DND-41 (cell line): Measurements from ENCODE around the gene FBXO8.
A peak's percentile ranks its signal among the peaks of the same experiment; 100 is the strongest.

ENCODE experiments used
- ATAC-seq: fragments of 200-7000 bp; cut with Tn5 transposase; 3 replicates; pipeline ENCODE4 v1.9.1; 2021; ENCODE audit warnings: low read depth; ENCODE audit not compliant: insufficient read depth
- DNase-seq: peaks from one replicate; pipeline ENCODE4 v3.0.0-alpha.2; 2020
- H2AFZ ChIP-seq: 2 replicates; pipeline ENCODE4 v1.6.0; 2012; ENCODE audit warnings: low read depth, low read length
- H3K27ac ChIP-seq: 2 replicates; pipeline ENCODE4 v1.5.1; 2012; ENCODE audit warnings: low read length, inconsistent platforms
- H3K27me3 ChIP-seq: fragments of 200-600 bp; sonication (generic); 2 replicates; pipeline ENCODE4 v1.6.0; 2012; ENCODE audit warnings: low read length, mild to moderate bottlenecking, inconsistent platforms; ENCODE audit not compliant: insufficient read depth, poor library complexity
- H3K36me3 ChIP-seq: 2 replicates; pipeline ENCODE4 v1.5.1; 2012; ENCODE audit warnings: low read length, inconsistent platforms; ENCODE audit not compliant: insufficient read depth
- H3K4me1 ChIP-seq: 2 replicates; pipeline ENCODE4 v1.5.1; 2012; ENCODE audit warnings: mild to moderate bottlenecking, low read length; ENCODE audit not compliant: insufficient read depth
- H3K4me2 ChIP-seq: 2 replicates; pipeline ENCODE4 v1.6.0; 2012; ENCODE audit warnings: mild to moderate bottlenecking, moderate library complexity, low read length, inconsistent platforms; ENCODE audit not compliant: insufficient read depth
- H3K4me3 ChIP-seq, 2 experiments: fragments of 200-600 bp in 1 of 2; shearing (Covaris generic) in 1 of 2; 2 replicates each; pipeline ENCODE4 v1.5.1; 2012 to 2016; ENCODE audit warnings: inconsistent platforms in 2 of 2, low read length in 2 of 2, mild to moderate bottlenecking in 2 of 2, low read depth in 1 of 2, moderate library complexity in 1 of 2
- H3K79me2 ChIP-seq: 2 replicates; pipeline ENCODE4 v1.6.0; 2012; ENCODE audit warnings: low read length, inconsistent platforms; ENCODE audit not compliant: insufficient read depth
- H3K9ac ChIP-seq: 2 replicates; pipeline ENCODE4 v1.6.0; 2012; ENCODE audit warnings: low read depth, mild to moderate bottlenecking, inconsistent platforms, low read length, moderate library complexity
- H3K9me3 ChIP-seq: 2 replicates; pipeline ENCODE4 v1.5.1; 2012; ENCODE audit warnings: low read length, moderate library complexity, mild to moderate bottlenecking, inconsistent platforms; ENCODE audit not compliant: insufficient read depth, severe bottlenecking
- H4K20me1 ChIP-seq: 2 replicates; pipeline ENCODE4 v1.6.0; 2012; ENCODE audit warnings: low read length; ENCODE audit not compliant: insufficient read depth
- EZH2 ChIP-seq: IDR thresholded peaks from 3 replicates; pipeline ENCODE4 v1.6.1; 2012; ENCODE audit warnings: borderline replicate concordance, low read depth, mild to moderate bottlenecking, moderate library complexity, low read length, inconsistent platforms; ENCODE audit not compliant: severe bottlenecking
- TF ChIP-seq, protein P1 (sequence below): IDR thresholded peaks from 2 replicates; pipeline ENCODE4 v1.5.1; 2012; ENCODE audit warnings: borderline replicate concordance, low read length, moderate library complexity, mild to moderate bottlenecking; ENCODE audit not compliant: poor library complexity, severe bottlenecking; ENCODE audit errors: extremely low read depth

FBXO8 gene

DNA sequence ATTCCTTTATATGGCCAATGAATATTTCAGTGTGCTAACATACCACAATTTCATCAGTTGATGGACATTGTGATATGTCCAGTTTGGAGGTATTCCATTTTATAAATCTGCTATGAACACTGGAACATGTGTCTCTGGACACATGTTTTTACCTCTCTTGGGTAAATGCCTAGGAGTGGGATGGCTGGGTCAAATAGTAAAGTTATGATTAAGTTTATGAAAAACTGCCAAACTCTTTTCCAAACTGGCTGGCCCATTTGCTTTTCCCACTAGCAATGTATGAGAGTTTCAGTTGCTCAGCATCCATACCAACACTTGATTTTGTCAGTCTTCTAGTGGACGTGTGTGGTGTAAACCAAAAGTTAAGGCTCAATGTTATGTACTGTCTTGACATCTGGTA is 40.8 kb upstream of the FBXO8 start:
- no peak for DNase-seq
- H3K4me2 ChIP-seq, result no peak overlapping the region
- H3K9me3 ChIP-seq, result no peaks in the 10 kb centered on the region
- H4K20me1 ChIP-seq, result no peaks in the 10 kb centered on the region
- H3K4me1 ChIP-seq, result no peaks in the 10 kb centered on the region
- H2AFZ ChIP-seq, result no peak overlapping the region
- H3K27ac ChIP-seq, result no peak overlapping the region
- H3K27me3 ChIP-seq, result no peaks in the 10 kb centered on the region
- TF ChIP-seq, protein P1, sequence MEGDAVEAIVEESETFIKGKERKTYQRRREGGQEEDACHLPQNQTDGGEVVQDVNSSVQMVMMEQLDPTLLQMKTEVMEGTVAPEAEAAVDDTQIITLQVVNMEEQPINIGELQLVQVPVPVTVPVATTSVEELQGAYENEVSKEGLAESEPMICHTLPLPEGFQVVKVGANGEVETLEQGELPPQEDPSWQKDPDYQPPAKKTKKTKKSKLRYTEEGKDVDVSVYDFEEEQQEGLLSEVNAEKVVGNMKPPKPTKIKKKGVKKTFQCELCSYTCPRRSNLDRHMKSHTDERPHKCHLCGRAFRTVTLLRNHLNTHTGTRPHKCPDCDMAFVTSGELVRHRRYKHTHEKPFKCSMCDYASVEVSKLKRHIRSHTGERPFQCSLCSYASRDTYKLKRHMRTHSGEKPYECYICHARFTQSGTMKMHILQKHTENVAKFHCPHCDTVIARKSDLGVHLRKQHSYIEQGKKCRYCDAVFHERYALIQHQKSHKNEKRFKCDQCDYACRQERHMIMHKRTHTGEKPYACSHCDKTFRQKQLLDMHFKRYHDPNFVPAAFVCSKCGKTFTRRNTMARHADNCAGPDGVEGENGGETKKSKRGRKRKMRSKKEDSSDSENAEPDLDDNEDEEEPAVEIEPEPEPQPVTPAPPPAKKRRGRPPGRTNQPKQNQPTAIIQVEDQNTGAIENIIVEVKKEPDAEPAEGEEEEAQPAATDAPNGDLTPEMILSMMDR, result no peak
- no peak for TF ChIP-seq EZH2
- no peak for ATAC-seq
- no peaks in the 10 kb centered on the region for H3K79me2 ChIP-seq
- no peak overlapping the region for H3K9ac ChIP-seq
- H3K4me3 ChIP-seq, result no peak overlapping the region
- peaks cover 5% of the 10 kb centered on the region; the same call in 1 of the 2 replicates for H3K36me3 ChIP-seq

DNA sequence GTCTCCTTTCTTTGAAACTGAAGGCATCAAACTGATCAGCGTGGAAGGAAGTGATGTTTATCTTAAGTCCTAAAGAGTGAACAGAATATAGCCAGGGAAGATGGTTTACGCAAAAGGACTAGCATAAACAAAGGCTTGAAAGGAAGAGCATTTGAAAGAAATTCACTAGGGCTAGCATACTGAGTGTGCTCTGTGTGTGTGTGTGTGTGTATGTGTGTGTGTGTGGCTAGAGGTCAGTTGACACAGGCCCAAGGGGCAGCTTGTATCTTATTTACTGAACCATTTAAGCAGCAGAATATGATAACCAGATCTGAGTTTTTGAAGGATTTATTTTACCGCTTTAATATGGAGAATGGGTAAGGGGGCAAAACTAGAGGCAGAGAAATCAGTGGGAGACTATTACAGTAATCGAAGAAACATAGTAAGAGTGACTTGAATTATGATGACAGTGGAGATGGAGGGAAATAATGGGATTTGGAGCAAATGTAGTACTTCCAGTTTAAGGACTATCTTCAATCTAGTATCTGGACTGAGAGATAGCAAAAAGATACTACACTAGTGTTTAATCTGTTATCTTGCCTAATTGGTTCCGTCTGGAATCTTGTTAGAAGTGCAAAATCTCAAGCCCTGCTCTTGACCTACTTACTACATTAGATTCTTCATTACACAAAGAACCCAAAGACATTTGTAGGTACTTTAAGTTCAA is 37.2 kb upstream of the FBXO8 start:
- Histone ChIP-seq H3K9ac (no peak overlapping the region), H3K4me2 (no peak overlapping the region)

DNA sequence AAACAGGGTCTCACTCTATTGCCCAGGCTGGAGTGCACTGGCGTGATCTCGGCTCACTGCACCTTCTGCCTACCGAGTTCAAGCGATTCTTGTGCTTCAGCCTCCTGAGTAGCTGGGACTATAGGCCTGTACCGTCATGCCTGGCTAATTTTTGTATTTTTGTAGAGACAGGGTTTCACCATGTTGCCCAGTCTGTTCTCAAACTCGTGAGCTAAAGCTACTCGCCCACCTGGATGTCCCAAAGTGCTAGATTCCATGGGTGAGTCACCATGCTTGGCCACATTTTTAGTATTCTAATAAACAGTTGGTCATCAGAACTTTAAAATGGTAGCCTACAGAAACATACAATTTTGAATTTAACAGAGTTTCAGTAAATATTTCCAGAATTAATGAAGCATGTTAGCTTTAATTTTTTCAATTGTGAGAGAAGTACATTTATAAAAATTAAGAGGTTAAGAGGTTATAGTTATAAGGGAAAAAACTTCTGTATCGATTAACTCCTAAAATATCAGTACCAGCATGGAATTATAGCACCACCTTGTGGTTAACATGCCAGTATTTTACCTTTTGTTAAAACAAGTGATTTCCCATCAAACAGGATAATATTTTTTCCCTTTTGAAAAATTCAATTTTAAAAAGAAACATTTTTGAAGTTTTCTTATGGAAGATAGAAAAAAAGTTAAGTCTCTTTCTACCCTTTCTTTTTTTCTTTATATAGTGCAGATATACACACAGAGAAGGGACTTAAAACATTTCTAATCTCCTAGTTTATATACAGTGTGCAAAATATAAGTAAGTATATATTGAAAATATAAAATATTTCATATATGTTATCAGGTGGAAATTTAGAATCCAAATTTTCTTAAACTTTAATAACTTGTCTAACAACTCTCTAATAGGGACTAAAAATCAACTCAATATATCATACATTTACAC is 35.6 kb upstream of the FBXO8 start:
- Histone ChIP-seq H3K4me3 (no peak overlapping the region), H3K79me2 (no peaks in the 10 kb centered on the region), H3K27me3 (no peaks in the 10 kb centered on the region), H3K27ac (no peak overlapping the region), H3K4me1 (no peaks in the 10 kb centered on the region), H2AFZ (no peak overlapping the region), H3K36me3 (peaks cover 24% of the 10 kb centered on the region; the same call in 1 of the 2 replicates), H3K9me3 (no peaks in the 10 kb centered on the region), H4K20me1 (no peaks in the 10 kb centered on the region), H3K4me2 (no peak overlapping the region), H3K9ac (no peak overlapping the region)
- DNase-seq (no peak), ATAC-seq (0 out of 3 replicates have a peak, but pooled peaks have one; percentile 49)
- TF ChIP-seq, protein P1, result peak; percentile 71
- no peak for TF ChIP-seq EZH2

More for the DNA sequence above, 37.2 kb upstream of the FBXO8 start:
- no peak for DNase-seq
- no peak for TF ChIP-seq EZH2
- TF ChIP-seq, protein P1, result no peak
- Histone ChIP-seq H4K20me1 (no peaks in the 10 kb centered on the region), H3K79me2 (no peaks in the 10 kb centered on the region), H3K27me3 (no peaks in the 10 kb centered on the region), H2AFZ (no peak overlapping the region), H3K4me1 (no peaks in the 10 kb centered on the region), H3K27ac (no peak overlapping the region), H3K4me3 (no peak overlapping the region), H3K9me3 (no peaks in the 10 kb centered on the region), H3K36me3 (peaks cover 21% of the 10 kb centered on the region; the same call in 1 of the 2 replicates)
- ATAC-seq, result no peak
